Measurements from ENCODE around the gene CNDP1.

CNDP1 gene

DNA sequence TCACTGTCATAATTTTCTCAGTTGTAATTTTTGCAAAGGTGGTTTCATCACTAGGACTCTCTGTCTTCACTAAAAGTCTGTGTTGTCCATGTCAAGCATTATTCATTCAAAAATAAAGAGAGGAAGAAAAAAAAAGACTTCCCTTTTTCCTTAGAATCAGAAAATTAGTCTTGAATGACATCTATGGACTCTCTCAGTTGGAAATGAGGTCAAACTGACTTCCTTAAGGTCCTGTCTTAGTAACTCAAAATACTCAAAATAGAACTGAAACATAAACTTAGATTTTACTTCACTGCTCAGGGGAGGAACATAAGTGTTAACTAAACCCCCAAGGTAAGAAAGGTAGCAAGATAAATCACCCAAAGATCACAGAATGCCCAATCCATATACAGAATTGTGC is 61.1 kb downstream of the CNDP1 start:
- DNase-seq: no peak

DNA sequence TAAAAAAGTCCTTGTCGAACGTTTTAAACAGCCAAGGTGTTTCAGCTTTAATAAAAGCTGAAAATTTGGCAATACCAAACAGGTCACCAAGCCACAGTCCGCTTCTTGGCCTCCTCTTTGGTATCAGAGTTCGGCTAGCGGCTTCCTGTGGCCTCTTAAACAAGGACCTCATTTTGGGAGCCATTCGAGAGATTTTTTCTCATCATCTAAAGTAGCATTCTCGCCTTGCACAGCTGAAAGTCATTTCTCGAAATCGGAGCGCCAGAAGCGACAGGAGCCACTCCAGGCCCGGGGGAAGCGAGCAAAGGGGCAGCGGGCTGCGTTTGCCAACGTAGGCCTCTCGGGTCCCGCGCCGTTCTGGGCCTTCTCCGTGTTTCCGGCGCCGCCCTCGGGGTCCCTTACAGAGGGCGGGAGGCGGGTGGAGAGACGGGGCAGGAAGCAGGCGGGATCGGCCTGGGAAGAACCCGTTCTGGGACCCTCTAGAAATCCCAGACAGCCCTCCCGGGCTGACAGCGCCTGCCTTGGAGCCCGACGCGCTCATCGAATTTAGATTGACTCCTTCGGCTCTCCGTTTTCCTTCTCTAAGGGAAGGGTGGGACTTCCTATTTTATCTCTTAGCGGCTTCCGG is 62.8 kb downstream of the CNDP1 start:
- peak; percentile 54 for DNase-seq

DNA sequence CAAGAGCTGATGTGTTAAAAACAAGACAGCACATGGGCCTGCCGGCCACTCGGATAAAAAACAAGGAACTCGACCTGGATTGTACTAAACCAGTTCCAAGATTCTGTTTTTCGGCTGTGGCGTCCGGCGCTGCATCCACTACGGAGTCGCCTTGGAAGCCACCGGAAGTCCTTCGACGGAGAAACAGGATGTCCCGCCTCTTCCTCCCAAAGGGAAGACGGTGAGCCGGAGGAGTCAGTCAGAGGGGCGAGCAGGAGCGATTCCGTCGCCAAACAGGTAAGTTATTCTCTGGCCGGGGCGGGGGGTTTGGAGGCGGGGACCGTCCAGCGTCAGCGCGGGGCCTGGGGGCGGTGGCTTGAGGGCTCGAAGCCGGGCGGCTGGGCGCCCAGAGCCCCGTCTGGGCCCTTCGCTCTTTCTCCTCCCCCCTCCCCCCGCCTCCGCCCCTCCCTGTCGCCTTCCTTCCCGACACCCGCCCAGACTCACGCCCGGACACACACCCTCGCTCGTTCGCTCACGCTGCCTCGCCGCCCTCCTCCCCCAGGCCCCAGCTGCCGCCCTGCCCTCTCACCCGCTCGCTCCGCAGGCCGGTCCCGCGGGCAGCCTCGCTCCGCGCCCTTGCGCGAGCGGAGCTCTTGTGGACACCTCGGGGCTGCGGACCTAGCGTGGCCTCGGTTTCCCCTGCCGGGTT is 63.5 kb downstream of the CNDP1 start, which contains the start of gene ZNF407:
Gene ZNF407 (plus strand): TSS at position 209 of the 688 bp plus-strand sequence. CDS start 33,150 bp downstream, outside the sequence.
- peak; percentile 73 for DNase-seq

DNA sequence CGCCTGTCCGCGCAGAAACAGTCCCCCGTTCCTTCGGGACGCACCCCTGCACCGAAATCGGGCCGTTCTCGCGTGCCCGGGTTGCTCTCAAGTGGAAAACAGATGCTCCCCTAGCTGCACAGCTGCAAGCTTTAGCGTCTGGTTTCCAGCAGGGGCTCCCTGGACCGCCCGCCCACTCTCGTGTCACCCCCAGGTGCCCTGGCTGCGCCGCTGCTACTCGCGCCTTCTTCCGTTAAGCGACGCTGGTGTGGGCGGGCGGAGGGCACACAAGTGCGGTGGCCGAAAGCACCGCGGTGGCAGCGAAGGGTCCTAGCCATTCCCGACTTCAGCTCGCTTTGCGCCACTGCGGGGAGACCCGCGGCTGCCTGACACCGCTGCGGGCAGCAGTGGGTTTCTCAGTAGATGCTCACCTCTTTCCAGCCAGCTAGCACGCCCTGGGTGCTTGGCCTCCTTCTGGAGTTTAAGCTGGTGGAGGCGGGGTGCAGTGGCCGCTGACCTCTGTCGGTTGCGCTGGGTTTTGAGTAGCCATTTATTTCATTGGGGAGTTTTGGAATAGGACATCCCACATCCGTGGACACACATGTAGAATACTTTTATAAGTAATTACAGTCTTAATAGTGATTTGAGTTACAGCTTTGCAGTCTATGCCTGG is 64.2 kb downstream of the CNDP1 start:
- DNase-seq: peak; percentile 58

GRCh38 chr18:74604361-74604760 is 70.1 kb downstream of the CNDP1 start:
- no peak for DNase-seq

DNA sequence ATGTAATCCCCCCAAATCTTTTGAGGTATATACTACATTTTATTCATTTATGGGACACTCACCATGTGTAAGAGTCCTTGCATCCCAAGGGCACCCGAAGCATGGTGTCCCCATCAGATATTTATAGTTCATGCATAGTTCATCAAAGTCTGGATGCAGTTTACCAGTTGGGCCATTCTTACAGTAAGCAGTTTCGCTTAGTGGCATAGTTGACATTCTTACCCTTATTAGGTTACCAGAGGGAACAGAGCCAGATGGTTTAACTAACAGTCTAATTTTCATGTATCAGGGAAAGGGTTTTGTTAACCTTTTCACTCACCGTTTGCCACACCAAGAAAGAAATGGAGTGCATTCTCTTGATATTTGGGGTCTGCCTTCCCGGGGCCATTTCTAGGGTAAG is 70.5 kb downstream of the CNDP1 start:
- no peak for DNase-seq

- no peak for DNase-seq
Measured at GRCh38 chr18:74608681-74609080, 74.4 kb downstream of the CNDP1 start.

GRCh38 chr18:74609535-74609934 is 75.2 kb downstream of the CNDP1 start:
- DNase-seq: no peak

GRCh38 chr18:74610051-74610615 is 75.8 kb downstream of the CNDP1 start:
- DNase-seq: no peak

GRCh38 chr18:74610860-74611259 is 76.6 kb downstream of the CNDP1 start:
- DNase-seq: no peak

DNA sequence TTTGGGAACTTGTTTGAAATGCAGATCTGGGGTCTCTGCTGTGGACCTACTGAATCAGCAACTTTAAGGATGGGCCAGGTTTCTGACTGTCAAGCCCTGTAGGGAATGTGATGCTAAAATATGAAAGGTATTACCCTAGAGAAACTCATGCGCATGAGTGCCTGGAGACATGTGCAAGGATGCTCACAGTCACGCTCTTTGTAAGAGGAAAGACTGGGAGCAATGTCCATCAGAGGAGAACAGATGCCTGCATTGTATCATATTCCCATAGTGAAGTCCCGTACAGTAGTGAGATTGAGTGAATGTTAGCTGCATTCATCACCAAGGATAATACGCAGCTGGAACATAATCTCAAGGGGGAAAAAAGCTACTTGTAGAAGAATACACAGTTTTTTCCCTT is 77.5 kb downstream of the CNDP1 start:
- DNase-seq: no peak

DNA sequence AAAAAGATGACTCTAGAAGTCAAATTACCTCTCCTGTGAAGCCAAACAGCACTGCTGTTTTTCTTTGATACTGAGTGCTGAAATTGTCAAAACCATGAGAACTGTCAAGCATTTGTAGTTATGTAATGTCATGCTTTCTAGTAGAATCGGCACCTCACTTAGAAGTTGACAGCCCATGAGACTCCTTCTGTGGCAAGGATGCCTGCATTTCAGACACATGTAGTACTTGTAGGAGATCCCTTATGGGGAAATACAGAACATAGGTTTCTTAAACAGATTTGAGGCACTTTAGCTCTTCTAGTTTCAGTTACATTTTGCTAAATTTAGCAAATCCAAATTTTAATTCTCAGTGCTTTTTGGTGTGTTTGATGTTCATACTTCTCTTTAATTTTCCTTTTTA is 79.1 kb downstream of the CNDP1 start:
- DNase-seq: no peak

GRCh38 chr18:74616494-74616893 is 82.2 kb downstream of the CNDP1 start:
- no peak for DNase-seq

GRCh38 chr18:74617486-74617885 is 83.2 kb downstream of the CNDP1 start:
- DNase-seq: no peak

GRCh38 chr18:74622072-74622471 is 87.8 kb downstream of the CNDP1 start:
- no peak for DNase-seq

DNA sequence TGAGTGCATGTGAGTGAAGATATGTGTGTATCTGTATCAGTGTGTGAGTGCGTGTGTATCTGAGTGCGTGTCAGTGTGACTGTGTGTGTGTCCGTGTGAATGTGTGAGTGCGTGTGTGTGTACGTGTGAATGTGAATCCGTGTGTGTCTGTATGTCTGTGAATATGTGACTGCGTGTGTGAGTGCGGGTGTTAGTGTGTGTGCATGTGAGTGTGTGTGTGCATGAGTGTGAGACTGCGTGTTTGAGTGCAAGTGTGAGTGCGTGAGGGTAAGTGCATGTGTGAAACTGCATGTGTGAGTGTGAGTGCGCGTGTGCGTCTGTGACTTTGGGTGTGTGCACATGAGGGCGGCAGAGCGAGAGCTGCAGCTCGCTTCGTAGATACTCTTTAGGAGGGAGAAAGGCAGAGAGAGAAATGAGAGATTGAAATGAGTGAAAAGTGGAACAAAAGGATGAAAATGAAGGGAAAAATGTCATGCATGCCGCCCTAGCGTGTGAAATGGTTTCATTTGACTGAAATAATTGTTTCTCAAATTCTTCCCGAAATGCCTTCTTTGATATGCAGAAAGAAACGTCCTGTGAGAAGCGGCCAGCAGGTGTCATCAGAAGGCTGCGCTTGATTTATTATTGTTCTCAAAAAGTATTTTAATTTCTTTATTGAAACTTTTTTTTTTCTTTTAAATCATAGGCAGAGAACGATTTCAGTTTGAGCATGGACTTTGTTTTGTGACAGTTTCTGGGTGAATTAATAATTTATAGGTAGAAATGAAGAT is 88.9 kb downstream of the CNDP1 start:
- no peak for DNase-seq

DNA sequence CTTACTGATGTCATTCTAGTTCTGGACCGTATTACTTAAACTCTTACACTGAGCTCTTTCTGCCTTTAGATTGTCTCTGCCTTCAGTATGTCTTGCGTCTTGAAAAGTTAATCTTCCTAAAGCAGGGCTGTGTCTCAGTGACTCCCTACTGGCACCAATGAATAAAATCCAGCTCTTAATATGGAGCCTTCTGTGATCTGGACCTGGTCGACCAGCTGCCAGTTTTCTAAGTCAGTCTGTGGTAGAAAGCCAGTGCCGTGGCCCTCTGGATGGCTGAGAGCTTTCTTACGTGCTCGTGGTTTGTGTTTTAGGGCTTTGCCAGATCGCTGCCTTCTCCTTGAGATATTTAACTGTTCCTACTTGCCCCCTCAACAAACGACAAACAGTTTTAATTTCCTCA is 90.2 kb downstream of the CNDP1 start:
- DNase-seq: no peak

DNA sequence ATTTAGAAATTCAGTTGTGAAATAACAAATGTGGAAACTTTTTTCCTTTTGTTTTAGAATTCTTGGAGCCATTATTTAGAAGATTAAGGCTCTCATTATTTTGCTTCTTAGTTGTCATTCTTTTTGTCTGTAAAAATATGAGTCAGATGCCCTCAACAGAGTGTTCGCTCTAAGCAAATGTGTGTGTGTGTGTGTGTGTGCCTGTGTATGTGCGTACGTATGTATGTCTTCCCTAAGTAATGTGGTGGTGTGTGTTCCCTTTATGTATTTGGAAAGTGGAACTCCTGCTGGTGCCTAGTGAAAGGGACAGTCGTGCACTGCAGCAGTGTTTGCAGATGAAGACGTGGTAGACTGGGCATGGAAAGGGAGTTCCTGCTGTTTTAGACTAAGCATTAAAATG is 90.9 kb downstream of the CNDP1 start:
- DNase-seq: no peak

- DNase-seq: no peak
Measured at GRCh38 chr18:74626049-74626874, 92.0 kb downstream of the CNDP1 start.

GRCh38 chr18:74630804-74631203 is 96.5 kb downstream of the CNDP1 start:
- no peak for DNase-seq

DNA sequence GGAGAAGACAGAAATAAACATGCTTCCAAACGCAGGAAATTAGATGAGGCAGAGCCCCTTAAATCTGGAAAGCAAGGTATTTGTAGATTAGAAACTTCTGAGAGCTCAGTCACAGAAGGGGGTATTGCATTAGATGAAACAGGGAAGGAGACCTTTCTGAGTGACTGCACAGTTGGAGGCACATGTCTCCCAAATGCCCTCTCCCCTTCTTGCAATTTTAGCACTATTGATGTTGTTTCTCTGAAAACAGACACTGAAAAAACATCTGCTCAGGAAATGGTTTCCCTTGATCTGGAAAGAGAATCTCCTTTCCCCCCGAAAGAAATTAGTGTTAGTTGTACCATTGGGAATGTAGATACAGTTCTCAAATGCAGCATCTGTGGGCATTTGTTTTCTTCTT is 96.9 kb downstream of the CNDP1 start:
- DNase-seq: no peak

All from activated gamma-delta T cell (primary cell).